ENCODE results near the gene LDLRAD1.
A peak's percentile ranks its signal among the peaks of the same experiment; 100 is the strongest.
"Not testable (repeated sequence)": the region's sequence is repeated elsewhere in the genome, so short reads cannot be mapped to it uniquely, and the experiment has no call there.

The LDLRAD1 gene

GRCh38 chr1:54017979-54018378 lies at the start of gene LDLRAD1:
LDLRAD1 (minus strand) TSS chr1:54018186; CDS start chr1:54018112, 74 bp downstream.
- Mint-ChIP-seq H3K36me3 (no peaks in the 10 kb centered on the region), H3K27me3 (peaks cover 22% of the 10 kb centered on the region), H3K9me3 (no peaks in the 10 kb centered on the region), H3K4me3 (no peak within 1 kb of the TSS), H3K27ac (no peak within 1 kb of the TSS), H3K4me1 (no peaks in the 10 kb centered on the region)
- ATAC-seq = no peak

DNA sequence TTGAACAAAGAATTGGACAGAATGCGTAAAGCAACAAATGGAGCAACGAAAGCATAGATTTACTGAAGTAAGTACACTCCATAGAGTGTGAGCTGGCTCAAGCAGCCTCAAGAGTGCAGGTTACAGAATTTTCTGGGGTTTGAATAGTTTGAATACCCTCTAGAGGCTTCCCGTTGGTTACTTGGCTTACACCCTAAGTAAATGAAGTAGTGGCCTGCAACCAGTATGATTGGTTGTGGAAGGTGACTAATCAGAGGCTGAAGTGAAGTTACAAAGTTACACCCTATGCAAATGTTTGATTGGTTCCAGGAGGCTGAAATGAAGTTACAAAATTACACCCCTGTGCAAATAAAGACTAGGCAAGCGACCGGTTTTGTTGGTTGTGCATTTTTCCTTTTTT lies 46.3 kb upstream of the LDLRAD1 start:
- Mint-ChIP-seq H3K36me3 (peaks cover 14% of the 10 kb centered on the region), H3K27ac (no peak overlapping the region), H3K9me3 (no peaks in the 10 kb centered on the region), H3K4me1 (no peaks in the 10 kb centered on the region), H3K4me3 (no peak overlapping the region), H3K27me3 (no peaks in the 10 kb centered on the region)
- ATAC-seq = no peak

GRCh38 chr1:54054438-54054749 lies 36.4 kb upstream of the LDLRAD1 start:
- Mint-ChIP-seq H3K4me3 (no peak overlapping the region), H3K9me3 (no peaks in the 10 kb centered on the region), H3K4me1 (peaks cover 36% of the 10 kb centered on the region), H3K27ac (no peak overlapping the region), H3K27me3 (no peaks in the 10 kb centered on the region), H3K36me3 (peaks cover 33% of the 10 kb centered on the region)
- ATAC-seq = no peak

DNA sequence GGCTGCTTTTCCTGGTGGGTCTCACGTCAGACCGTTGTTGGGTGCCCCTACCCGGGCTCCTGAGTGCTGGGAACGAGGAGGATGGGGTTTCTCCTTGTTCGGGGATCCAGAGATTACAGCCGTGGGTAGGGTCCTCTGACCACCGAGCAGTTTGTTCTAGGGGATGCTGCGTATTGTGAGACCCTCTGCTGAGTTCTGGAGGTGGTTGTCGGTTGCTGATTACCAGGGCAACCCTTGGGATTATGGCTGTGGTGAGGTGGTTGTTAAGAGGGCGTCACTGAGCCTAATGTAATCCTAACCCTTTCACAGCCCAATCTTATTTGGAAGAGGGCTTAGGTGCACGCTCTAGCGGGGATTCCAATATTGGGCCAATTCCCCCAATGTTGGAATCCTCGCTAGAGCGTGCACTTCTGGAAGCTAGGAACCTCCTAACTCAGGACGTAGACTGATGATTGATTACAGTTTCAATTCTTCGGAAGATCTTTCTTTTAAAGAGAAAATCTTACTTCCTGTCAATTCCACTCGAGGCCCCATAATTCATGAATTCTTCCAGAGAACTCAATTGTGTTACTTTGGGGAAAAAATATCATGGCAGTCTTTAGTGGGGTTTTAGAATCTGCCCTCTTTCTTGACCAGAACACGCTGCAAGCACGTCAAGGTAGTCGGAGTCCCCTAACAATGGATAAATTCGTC lies 35.9 kb upstream of the LDLRAD1 start:
- Mint-ChIP-seq H3K27me3 (no peaks in the 10 kb centered on the region), H3K27ac (no peak overlapping the region), H3K36me3 (peaks cover 28% of the 10 kb centered on the region), H3K4me1 (peaks cover 35% of the 10 kb centered on the region), H3K4me3 (no peak overlapping the region), H3K9me3 (no peaks in the 10 kb centered on the region)
- no peak for ATAC-seq

DNA sequence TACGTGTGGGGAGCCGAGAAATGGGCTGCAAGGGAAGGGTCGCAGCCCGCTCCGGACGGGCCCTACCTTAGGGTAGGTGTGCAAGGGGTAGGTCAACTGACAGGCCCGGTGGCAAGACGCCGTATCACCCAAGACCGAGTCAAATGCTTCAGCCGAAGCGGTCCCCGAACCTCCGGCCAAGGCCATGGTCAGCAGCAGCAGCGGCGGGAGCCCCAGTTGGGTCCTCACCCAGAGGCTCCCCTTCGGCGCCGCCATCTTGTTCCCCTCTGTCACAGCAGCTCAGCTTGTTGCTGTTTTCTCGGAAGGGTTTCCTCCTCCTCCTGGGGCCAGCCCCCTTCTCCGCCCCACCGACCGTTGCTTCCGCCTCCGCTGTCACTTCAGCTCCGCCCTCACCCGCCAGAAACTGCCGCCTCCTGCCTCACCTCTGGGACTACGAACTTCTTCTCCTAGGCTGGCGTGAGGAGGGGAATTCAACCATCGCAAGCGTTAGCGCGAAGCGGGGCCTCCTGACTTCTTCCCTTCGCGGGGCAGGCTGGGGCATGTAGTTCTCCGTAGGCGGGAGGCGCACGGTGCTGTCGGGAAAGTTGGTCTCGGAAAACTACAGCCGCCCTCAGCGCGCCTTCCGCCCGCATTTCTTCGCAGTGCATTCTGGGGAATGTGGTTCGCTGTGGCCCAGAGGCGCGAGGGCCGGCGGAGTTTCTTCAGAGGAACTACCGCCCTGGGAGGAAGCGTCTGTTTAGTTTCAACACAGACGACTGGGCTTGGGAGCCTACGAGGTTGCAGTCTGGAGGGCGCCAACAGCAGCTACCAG lies 35.2 kb upstream of the LDLRAD1 start, which contains the start of the genes TCEANC2 and TMEM59:
Gene TCEANC2 (plus strand): TSS at position 675 of the 811 bp plus-strand sequence. CDS start 815 bp downstream, outside the sequence.
Gene TMEM59 (minus strand): TSS at position 271 of the 811 bp plus-strand sequence. CDS start 16 bp downstream, at position 255.
- Mint-ChIP-seq H3K4me1 (peaks cover 28% of the 10 kb centered on the region), H3K9me3 (no peaks in the 10 kb centered on the region), H3K36me3 (peaks cover 20% of the 10 kb centered on the region), H3K27me3 (no peaks in the 10 kb centered on the region), H3K27ac (no peak within 1 kb of the TSS), H3K4me3 (no peak within 1 kb of the TSS)
- ATAC-seq = peak; percentile 99

GRCh38 chr1:54052431-54052933 lies 34.5 kb upstream of the LDLRAD1 start:
- H3K27ac Mint-ChIP-seq = no peak overlapping the region
- no peaks in the 10 kb centered on the region for H3K9me3 Mint-ChIP-seq
- ATAC-seq = peak; percentile 21
- H3K4me3 Mint-ChIP-seq = no peak overlapping the region
- H3K36me3 Mint-ChIP-seq = peaks cover 14% of the 10 kb centered on the region
- H3K4me1 Mint-ChIP-seq = peaks cover 27% of the 10 kb centered on the region
- no peaks in the 10 kb centered on the region for H3K27me3 Mint-ChIP-seq

GRCh38 chr1:54051933-54052430 lies 34.0 kb upstream of the LDLRAD1 start:
- H3K4me3 Mint-ChIP-seq = no peak overlapping the region
- ATAC-seq = no peak
- H3K9me3 Mint-ChIP-seq = no peaks in the 10 kb centered on the region
- no peaks in the 10 kb centered on the region for H3K27me3 Mint-ChIP-seq
- peaks cover 9% of the 10 kb centered on the region for H3K36me3 Mint-ChIP-seq
- no peak overlapping the region for H3K27ac Mint-ChIP-seq
- H3K4me1 Mint-ChIP-seq = peaks cover 27% of the 10 kb centered on the region

DNA sequence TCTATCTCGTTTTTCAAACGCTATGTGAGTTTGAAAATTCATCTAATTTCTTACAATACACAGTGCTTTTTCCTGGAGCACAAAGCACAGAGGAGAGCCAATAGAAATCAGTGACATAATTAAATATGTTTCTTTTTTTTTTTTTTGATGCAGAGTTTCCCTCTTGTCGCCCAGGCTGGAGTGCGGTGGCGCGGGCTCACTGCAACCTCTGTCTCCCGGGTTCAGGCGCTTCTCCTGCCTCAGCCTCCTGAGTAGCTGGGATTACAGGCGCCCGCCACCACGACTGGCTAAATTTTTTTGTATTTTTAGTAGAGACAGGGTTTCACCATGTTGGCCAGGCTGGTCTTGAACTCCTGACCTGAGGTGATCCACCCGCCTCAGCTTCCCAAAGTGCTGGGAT lies 32.4 kb upstream of the LDLRAD1 start:
- H3K4me1 Mint-ChIP-seq = peaks cover 26% of the 10 kb centered on the region
- not testable (repeated sequence) for ATAC-seq, H3K4me3 Mint-ChIP-seq, H3K36me3 Mint-ChIP-seq, H3K9me3 Mint-ChIP-seq, H3K27me3 Mint-ChIP-seq, H3K27ac Mint-ChIP-seq

GRCh38 chr1:54047384-54048305 lies 29.7 kb upstream of the LDLRAD1 start:
- no peaks in the 10 kb centered on the region for H3K9me3 Mint-ChIP-seq
- H3K4me1 Mint-ChIP-seq = peaks cover 33% of the 10 kb centered on the region
- no peaks in the 10 kb centered on the region for H3K27me3 Mint-ChIP-seq
- ATAC-seq = peak; percentile 59
- peaks cover 19% of the 10 kb centered on the region for H3K36me3 Mint-ChIP-seq
- peak overlapping the region; percentile 41 for H3K4me3 Mint-ChIP-seq
- peak overlapping the region; percentile 63 for H3K27ac Mint-ChIP-seq

- peaks cover 23% of the 10 kb centered on the region for H3K36me3 Mint-ChIP-seq
- H3K27ac Mint-ChIP-seq = peak overlapping the region; percentile 63
- peak overlapping the region; percentile 41 for H3K4me3 Mint-ChIP-seq
- H3K9me3 Mint-ChIP-seq = no peaks in the 10 kb centered on the region
- H3K4me1 Mint-ChIP-seq = peaks cover 33% of the 10 kb centered on the region
- H3K27me3 Mint-ChIP-seq = no peaks in the 10 kb centered on the region
- ATAC-seq = no peak
Observed at GRCh38 chr1:54046671-54047383, 28.8 kb upstream of the LDLRAD1 start.

DNA sequence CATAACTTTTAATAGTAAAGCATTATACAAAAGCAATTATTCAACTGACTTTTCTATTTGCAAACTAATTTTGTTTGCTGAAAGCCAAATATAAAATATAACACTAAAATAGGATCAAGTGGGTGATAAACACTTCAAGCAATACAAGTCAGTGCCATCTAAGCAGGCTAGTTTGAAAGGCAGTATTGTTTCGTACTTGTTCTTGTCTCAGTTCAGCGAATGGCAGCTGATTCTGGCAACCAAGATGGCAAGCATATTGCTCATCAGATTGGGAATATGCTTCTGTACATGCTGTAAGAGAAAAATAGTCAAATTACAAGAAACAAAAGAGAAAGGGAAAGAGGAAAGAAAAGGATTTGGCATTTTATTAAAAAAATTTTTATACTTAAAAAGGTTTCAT lies 27.5 kb upstream of the LDLRAD1 start:
- Mint-ChIP-seq H3K9me3 (no peaks in the 10 kb centered on the region), H3K27ac (no peak overlapping the region), H3K4me3 (no peak overlapping the region), H3K36me3 (peaks cover 24% of the 10 kb centered on the region), H3K27me3 (no peaks in the 10 kb centered on the region), H3K4me1 (peaks cover 33% of the 10 kb centered on the region)
- ATAC-seq = no peak

GRCh38 chr1:54041806-54042205 lies 23.8 kb upstream of the LDLRAD1 start:
- Mint-ChIP-seq H3K4me1 (peaks cover 20% of the 10 kb centered on the region), H3K27ac (no peak overlapping the region), H3K27me3 (no peaks in the 10 kb centered on the region), H3K36me3 (peaks cover 34% of the 10 kb centered on the region), H3K4me3 (no peak overlapping the region), H3K9me3 (no peaks in the 10 kb centered on the region)
- ATAC-seq = no peak

- no peaks in the 10 kb centered on the region for H3K4me1 Mint-ChIP-seq
Observed at GRCh38 chr1:54037476-54037875, 19.5 kb upstream of the LDLRAD1 start.

More at GRCh38 chr1:54037476-54037875, 19.5 kb upstream of the LDLRAD1 start:
- peaks cover 40% of the 10 kb centered on the region for H3K36me3 Mint-ChIP-seq
- H3K27me3 Mint-ChIP-seq = no peaks in the 10 kb centered on the region
- ATAC-seq = no peak
- H3K27ac Mint-ChIP-seq = no peak overlapping the region
- H3K4me3 Mint-ChIP-seq = no peak overlapping the region
- no peaks in the 10 kb centered on the region for H3K9me3 Mint-ChIP-seq

All from stimulated activated memory B cell treated with anti-CD40 and anti-IgM and Interleukin-4, amounts not matched to agents 10 μg/mL and 1 μg/mL and 100 μg/mL, for 72 hours (primary cell).